AG09309 (cell line): ENCODE results near the gene FYN.

ENCODE experiments used
- DNase-seq: peaks from one replicate; pipeline ENCODE4 v3.0.0-alpha.2; 2010; ENCODE audit warnings: low read depth
- H3K4me3 ChIP-seq: 2 replicates; pipeline ENCODE4 v1.5.1; 2011; ENCODE audit warnings: mild to moderate bottlenecking, low read depth, low read length, moderate library complexity; ENCODE audit not compliant: control insufficient read depth
- CTCF ChIP-seq: IDR thresholded peaks from 2 replicates; pipeline ENCODE4 v1.5.1; 2011; ENCODE audit warnings: mild to moderate bottlenecking, low read depth, low read length, inconsistent platforms; ENCODE audit not compliant: insufficient read depth, control insufficient read depth; ENCODE audit errors: missing control alignments

FYN gene

GRCh38 chr6:111800821-111801220 lies 72.4 kb downstream of the FYN start:
- no peak for DNase-seq
- H3K4me3 ChIP-seq: no peak overlapping the region
- TF ChIP-seq CTCF: no peak

- peak overlapping the region; percentile 25 for H3K4me3 ChIP-seq
- no peak for TF ChIP-seq CTCF
- DNase-seq: no peak
Measured at GRCh38 chr6:111800259-111800765, 72.9 kb downstream of the FYN start.

- no peak for DNase-seq
- TF ChIP-seq CTCF: peak; percentile 30
Measured at GRCh38 chr6:111799576-111800258, 73.5 kb downstream of the FYN start.

GRCh38 chr6:111798281-111798725 lies 74.9 kb downstream of the FYN start:
- TF ChIP-seq CTCF: no peak
- no peak overlapping the region for H3K4me3 ChIP-seq
- DNase-seq: no peak

More at GRCh38 chr6:111799576-111800258, 73.5 kb downstream of the FYN start:
- peak overlapping the region; percentile 25 for H3K4me3 ChIP-seq

- no peak overlapping the region for H3K4me3 ChIP-seq
- no peak for DNase-seq
- TF ChIP-seq CTCF: no peak
Measured at GRCh38 chr6:111796310-111796918, 76.8 kb downstream of the FYN start.

- H3K4me3 ChIP-seq: no peak overlapping the region
- TF ChIP-seq CTCF: no peak
- no peak for DNase-seq
Measured at GRCh38 chr6:111795558-111795957, 77.7 kb downstream of the FYN start.
